GM12801 (cell line): ENCODE data around the gene SCYL2.

Source experiments
- TF ChIP-seq, protein P1 (sequence below): IDR thresholded peaks from one replicate; pipeline ENCODE4 v1.5.1; 2011; ENCODE audit warnings: control low read depth; ENCODE audit not compliant: insufficient read length; ENCODE audit errors: extremely low read depth

The SCYL2 gene

DNA sequence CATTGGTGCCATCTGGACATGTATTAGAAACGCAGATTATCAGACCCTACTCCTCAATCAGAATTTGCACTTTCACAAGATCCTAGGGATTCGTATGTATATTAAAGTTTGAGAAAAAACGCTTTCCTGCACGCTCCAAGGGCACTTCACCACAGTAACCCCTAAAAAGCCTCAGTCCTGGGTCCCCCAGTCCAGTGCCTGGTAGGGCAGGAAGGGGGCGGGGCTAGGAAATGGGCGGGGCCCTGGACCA, 467 bp upstream of the SCYL2 start:
- TF ChIP-seq, protein P1, sequence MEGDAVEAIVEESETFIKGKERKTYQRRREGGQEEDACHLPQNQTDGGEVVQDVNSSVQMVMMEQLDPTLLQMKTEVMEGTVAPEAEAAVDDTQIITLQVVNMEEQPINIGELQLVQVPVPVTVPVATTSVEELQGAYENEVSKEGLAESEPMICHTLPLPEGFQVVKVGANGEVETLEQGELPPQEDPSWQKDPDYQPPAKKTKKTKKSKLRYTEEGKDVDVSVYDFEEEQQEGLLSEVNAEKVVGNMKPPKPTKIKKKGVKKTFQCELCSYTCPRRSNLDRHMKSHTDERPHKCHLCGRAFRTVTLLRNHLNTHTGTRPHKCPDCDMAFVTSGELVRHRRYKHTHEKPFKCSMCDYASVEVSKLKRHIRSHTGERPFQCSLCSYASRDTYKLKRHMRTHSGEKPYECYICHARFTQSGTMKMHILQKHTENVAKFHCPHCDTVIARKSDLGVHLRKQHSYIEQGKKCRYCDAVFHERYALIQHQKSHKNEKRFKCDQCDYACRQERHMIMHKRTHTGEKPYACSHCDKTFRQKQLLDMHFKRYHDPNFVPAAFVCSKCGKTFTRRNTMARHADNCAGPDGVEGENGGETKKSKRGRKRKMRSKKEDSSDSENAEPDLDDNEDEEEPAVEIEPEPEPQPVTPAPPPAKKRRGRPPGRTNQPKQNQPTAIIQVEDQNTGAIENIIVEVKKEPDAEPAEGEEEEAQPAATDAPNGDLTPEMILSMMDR = no peak

DNA sequence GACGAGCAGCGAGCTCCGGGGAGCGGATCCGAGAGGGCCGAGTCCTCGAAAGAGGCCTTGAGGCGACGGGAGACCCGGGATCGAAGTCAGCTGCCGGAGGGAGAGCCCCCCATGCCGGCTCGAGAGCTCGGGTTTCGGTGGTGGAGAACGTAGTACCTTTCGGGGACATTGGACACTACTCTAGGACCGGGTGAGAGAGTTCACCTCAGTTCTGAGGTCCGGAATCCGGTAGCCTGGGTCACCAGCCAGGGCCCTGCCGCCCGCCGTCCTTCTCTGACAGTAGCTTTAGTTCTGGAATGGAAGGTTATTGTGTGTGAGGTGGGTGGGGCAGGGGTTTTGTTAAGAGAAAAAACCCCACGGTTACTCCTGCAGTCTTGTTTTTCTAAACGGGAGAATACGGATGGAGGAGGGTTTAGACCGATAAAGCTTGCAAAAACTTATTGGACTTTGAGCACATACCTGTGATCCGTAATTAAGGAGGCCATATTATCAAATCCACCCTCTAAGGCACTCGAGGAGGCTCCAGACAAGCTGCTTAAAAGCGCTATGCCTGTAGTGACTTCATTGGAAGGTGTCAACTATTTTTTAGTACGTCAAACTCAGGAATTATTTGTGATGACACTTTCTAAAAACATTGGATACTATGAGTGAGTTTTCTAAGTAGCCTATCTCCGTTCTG, 765 bp downstream of the SCYL2 start:
- TF ChIP-seq, protein P1 = no peak

DNA sequence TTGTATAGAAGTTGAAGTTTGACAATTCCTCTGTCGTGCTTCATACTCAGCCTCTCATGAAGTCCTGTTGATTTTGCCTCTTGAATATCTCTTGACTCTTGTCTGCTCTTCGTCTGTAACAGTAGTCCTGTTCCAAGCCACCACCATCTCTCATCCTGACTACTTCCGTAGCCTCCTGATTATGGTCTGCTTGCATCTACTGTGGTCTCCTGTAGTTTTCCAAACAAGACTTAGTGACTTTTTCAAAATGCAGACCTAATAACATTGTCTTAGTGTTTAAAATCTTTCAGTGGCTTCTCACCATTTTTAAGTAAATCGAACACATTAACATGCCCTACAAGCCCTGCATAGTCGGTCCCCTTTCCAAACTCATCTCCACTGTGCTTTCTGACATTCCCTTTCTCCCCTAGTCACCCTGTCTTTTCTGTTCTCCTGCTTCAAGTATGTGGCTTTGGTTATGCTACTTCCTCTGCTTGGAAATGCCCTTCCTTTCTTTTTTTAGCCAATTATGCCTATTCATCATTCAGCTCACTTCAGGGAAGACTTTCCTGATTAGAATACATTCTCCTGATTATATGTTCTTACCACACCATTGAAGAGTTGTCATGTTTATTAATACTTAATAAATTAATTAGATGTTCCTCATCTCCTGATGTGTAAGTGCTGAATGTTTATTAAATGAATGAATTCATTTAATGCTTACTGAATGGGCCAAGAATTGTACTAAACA, 2.0 kb downstream of the SCYL2 start:
- TF ChIP-seq, protein P1 = no peak

DNA sequence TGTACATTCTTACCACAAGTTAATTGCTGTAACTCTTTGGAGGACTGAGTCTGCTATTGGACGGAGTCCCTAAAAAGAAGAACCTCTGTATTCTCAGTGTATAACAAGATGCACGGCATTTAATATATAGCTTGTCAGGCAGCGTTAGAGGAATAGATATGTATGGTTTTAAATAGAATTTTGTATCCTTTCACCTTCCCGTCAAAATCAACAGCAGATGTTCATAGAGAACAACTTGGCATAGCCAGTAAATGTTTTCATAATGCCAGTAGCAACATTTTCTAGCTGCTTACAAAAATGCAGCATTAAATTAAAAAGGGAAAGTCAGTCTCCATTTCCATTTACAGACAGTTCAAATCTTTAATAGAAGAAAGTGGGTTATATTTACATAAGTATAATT, 6.8 kb downstream of the SCYL2 start:
- TF ChIP-seq, protein P1 = no peak

DNA sequence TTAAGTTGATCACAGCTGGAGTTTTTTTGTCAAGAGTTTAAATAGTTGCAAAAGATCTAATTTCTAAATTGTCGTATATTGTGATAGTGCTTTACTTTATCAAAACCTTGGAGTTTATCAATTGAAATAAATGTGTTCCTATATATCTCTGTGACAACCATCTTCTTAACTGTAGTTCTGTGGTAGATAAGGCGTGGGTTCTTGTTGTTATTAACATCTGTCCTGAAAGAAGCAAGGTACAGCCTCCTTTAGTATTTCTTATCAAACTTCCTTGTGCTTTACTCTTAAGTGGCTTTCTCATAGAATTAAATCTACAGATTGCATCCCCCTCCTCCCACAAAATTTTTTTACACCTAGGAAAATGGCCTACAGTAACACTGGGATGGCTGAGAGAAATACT, 7.3 kb downstream of the SCYL2 start:
- TF ChIP-seq, protein P1 = no peak

DNA sequence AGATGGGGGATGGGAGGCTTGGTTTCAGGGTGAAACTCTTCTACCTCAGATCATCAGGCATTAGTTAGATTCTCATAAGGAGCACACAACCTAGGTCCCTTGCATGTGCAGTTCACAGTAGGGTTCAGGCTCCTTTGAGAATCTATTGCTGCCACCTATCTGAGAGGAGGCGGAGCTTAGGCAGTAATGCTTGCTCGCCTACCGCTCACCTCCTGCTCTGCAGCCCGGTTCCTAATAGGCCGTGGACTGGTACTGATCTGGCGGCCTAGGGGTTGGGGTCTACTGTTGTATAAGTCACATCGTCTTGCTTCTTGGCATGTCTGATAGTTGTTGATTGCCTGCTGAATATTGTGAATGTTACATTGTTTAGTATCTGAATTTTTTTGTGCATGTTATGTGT, 12.2 kb downstream of the SCYL2 start:
- TF ChIP-seq, protein P1 = no peak

DNA sequence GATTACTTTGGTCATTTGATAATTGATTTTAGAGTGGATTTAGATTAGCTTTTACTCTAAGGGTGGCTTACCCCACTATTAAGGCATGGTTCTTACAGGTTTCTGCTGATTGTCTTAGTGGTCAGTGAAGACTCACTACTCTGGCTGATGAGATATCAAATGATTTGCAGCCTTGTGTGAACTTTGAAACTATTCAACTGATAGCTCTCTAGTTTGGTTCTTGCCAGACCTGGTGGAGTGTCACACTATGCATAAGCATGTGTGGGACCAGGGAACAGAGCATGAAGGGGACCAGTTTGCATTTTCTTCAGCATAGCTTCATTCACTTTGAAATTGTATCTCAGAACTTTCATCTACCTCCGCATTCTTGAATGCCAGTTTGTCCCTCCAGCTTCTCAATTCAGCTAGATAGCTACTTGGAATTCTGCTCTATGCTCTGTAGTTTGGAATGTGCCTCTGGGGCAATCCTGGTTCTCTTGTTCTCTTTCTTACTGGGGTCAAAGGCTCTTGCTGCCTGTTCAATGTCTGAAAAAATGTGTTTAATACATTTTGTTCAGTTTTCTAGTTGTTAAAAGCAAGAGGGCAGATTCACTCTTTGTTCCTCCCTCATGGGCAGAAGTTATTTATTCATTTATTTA, 12.7 kb downstream of the SCYL2 start:
- TF ChIP-seq, protein P1 = no peak
